Type B pancreatic cell (in vitro differentiated cells): ENCODE data around the gene OXCT1. TPM values are rescaled to one million over a fixed set of nuclear protein-coding genes. Genes with fewer than 3 reads are reported as not detected.

Experiments
- DNase-seq: peaks from one replicate; pipeline ENCODE4 v3.0.0; 2021; ENCODE audit warnings: mixed read lengths; ENCODE audit not compliant: unreplicated experiment; ENCODE audit errors: extremely low spot score
- H3K27ac Mint-ChIP-seq: 2 replicates; pipeline ENCODE4 v1.8.0; 2021; ENCODE audit warnings: mild to moderate bottlenecking, mixed read lengths
- H3K27me3 Mint-ChIP-seq: 2 replicates; pipeline ENCODE4 v1.8.0; 2021; ENCODE audit warnings: mixed read lengths
- H3K36me3 Mint-ChIP-seq: 2 replicates; pipeline ENCODE4 v1.8.0; 2021; ENCODE audit warnings: mixed read lengths
- H3K4me1 Mint-ChIP-seq: one replicate; pipeline ENCODE4 v1.8.0; 2021; ENCODE audit warnings: mixed read lengths; ENCODE audit not compliant: unreplicated experiment
- H3K4me3 Mint-ChIP-seq: 2 replicates; pipeline ENCODE4 v1.8.0; 2021; ENCODE audit warnings: mild to moderate bottlenecking, mixed read lengths
- H3K9me3 Mint-ChIP-seq: 2 replicates; pipeline ENCODE4 v1.8.0; 2021; ENCODE audit warnings: mixed read lengths
- CTCF ChIP-seq: fragments of 200-600 bp; sonication (generic); conservative IDR thresholded peaks from 2 replicates; pipeline ENCODE4 v1.5.0; 2021; ENCODE audit warnings: antibody characterized with exemption, mild to moderate bottlenecking
- total RNA-seq: library from RNA; stranded (reverse); gene quantifications from 2 replicates; pipeline ENCODE4 v1.2.1, GENCODE V29; 2021; ENCODE audit warnings: low replicate concordance

The OXCT1 gene
- total RNA-seq, 1 donor from 2014 or later, result 26.4 TPM

GRCh38 chr5:41835645-41836044 lies 34.6 kb downstream of the OXCT1 start:
- Mint-ChIP-seq H3K27me3 (no peaks in the 10 kb centered on the region), H3K4me1 (no peaks in the 10 kb centered on the region), H3K36me3 (peaks cover 38% of the 10 kb centered on the region), H3K9me3 (no peaks in the 10 kb centered on the region), H3K27ac (no peak overlapping the region), H3K4me3 (no peak overlapping the region)
- no peak for TF ChIP-seq CTCF
- no peak for DNase-seq

GRCh38 chr5:41834506-41834905 lies 35.7 kb downstream of the OXCT1 start:
- Mint-ChIP-seq H3K9me3 (no peaks in the 10 kb centered on the region), H3K4me3 (no peak overlapping the region), H3K27ac (no peak overlapping the region), H3K27me3 (no peaks in the 10 kb centered on the region), H3K36me3 (peaks cover 38% of the 10 kb centered on the region), H3K4me1 (no peaks in the 10 kb centered on the region)
- DNase-seq, result no peak
- no peak for TF ChIP-seq CTCF

GRCh38 chr5:41832430-41832829 lies 37.8 kb downstream of the OXCT1 start:
- Mint-ChIP-seq H3K27me3 (no peaks in the 10 kb centered on the region), H3K36me3 (peaks cover 38% of the 10 kb centered on the region)

GRCh38 chr5:41831155-41831554 lies 39.1 kb downstream of the OXCT1 start:
- Mint-ChIP-seq H3K36me3 (peaks cover 42% of the 10 kb centered on the region), H3K9me3 (no peaks in the 10 kb centered on the region), H3K4me3 (no peak overlapping the region), H3K27ac (no peak overlapping the region), H3K4me1 (no peaks in the 10 kb centered on the region), H3K27me3 (no peaks in the 10 kb centered on the region)
- no peak for TF ChIP-seq CTCF
- DNase-seq, result no peak

More at GRCh38 chr5:41832430-41832829, 37.8 kb downstream of the OXCT1 start:
- H3K9me3 Mint-ChIP-seq, result no peaks in the 10 kb centered on the region
- H3K27ac Mint-ChIP-seq, result no peak overlapping the region
- no peak for TF ChIP-seq CTCF
- no peak for DNase-seq
- H3K4me1 Mint-ChIP-seq, result no peaks in the 10 kb centered on the region
- no peak overlapping the region for H3K4me3 Mint-ChIP-seq

GRCh38 chr5:41827792-41828191 lies 42.4 kb downstream of the OXCT1 start:
- H3K27ac Mint-ChIP-seq, result no peak overlapping the region

More at GRCh38 chr5:41827792-41828191, 42.4 kb downstream of the OXCT1 start:
- no peak for TF ChIP-seq CTCF
- no peak for DNase-seq
- peaks cover 26% of the 10 kb centered on the region for H3K36me3 Mint-ChIP-seq
- H3K4me1 Mint-ChIP-seq, result no peaks in the 10 kb centered on the region
- H3K9me3 Mint-ChIP-seq, result no peaks in the 10 kb centered on the region
- H3K4me3 Mint-ChIP-seq, result no peak overlapping the region
- no peaks in the 10 kb centered on the region for H3K27me3 Mint-ChIP-seq
